Liver (tissue), 9 donors: Measurements from ENCODE around the gene DSCAML1. TPM values are rescaled to one million over a fixed set of nuclear protein-coding genes. Genes with fewer than 3 reads are reported as not detected.

Experiments
- DNase-seq: peaks from one replicate; pipeline ENCODE4 v3.0.0-alpha.2; 2017; ENCODE audit warnings: low spot score
- H3K27ac ChIP-seq, 2 donors: one replicate each; pipeline ENCODE4 v1.7.0; 2013; ENCODE audit warnings: inconsistent platforms in 2 of 2, low read length in 2 of 2, control low read depth in 1 of 2, low read depth in 1 of 2, mild to moderate bottlenecking in 1 of 2
- H3K27me3 ChIP-seq, 4 donors: one replicate each; pipeline versions ENCODE4 v1.6.1 to v1.7.0; 2013; ENCODE audit warnings: low read length in 3 of 4, inconsistent platforms in 1 of 4, mild to moderate bottlenecking in 1 of 4, moderate library complexity in 1 of 4; ENCODE audit not compliant: control insufficient read depth in 4 of 4, insufficient read depth in 4 of 4
- H3K36me3 ChIP-seq, 4 donors: one replicate each; pipeline versions ENCODE4 v1.6.1 to v1.7.0; 2013; ENCODE audit warnings: low read length in 3 of 4, mild to moderate bottlenecking in 3 of 4, low read depth in 1 of 4, moderate library complexity in 1 of 4; ENCODE audit not compliant: control insufficient read depth in 4 of 4, insufficient read depth in 3 of 4
- H3K4me1 ChIP-seq, 4 donors: one replicate each; pipeline versions ENCODE4 v1.6.1 to v1.7.0; 2013; ENCODE audit warnings: low read length in 3 of 4, mild to moderate bottlenecking in 3 of 4, moderate library complexity in 1 of 4; ENCODE audit not compliant: control insufficient read depth in 4 of 4, insufficient read depth in 4 of 4
- H3K4me3 ChIP-seq, 3 donors: one replicate each; pipeline versions ENCODE4 v1.6.1 to v1.7.0; 2013; ENCODE audit warnings: low read length in 3 of 3, control low read depth in 1 of 3, low read depth in 1 of 3, mild to moderate bottlenecking in 1 of 3
- H3K9ac ChIP-seq, 2 donors: one replicate each; pipeline ENCODE4 v1.7.0; 2013; ENCODE audit warnings: low read length in 2 of 2, mild to moderate bottlenecking in 2 of 2, moderate library complexity in 2 of 2, control low read depth in 1 of 2, low read depth in 1 of 2
- H3K9me3 ChIP-seq, 4 donors: one replicate each; pipeline versions ENCODE4 v1.6.1 to v1.7.0; 2013; ENCODE audit warnings: low read length in 3 of 4; ENCODE audit not compliant: control insufficient read depth in 4 of 4
- CTCF ChIP-seq: fragments of 150-350 bp; IDR thresholded peaks from 2 replicates; pipeline ENCODE4 v1.5.1; 2017; ENCODE audit warnings: improper control_type of control experiment, low read depth, low read length; ENCODE audit not compliant: missing input control
- EGR1 ChIP-seq, 2 donors: IDR thresholded peaks; 2 replicates each; pipeline ENCODE4 v1.6.1; 2016 to 2018; ENCODE audit warnings: antibody characterized with exemption in 2 of 2, low read depth in 2 of 2
- FOXA1 ChIP-seq: IDR thresholded peaks from 2 replicates; pipeline ENCODE4 v1.6.1; 2016; ENCODE audit warnings: antibody characterized with exemption
- FOXA2 ChIP-seq: IDR thresholded peaks from 2 replicates; pipeline ENCODE4 v1.6.1; 2016; ENCODE audit warnings: antibody characterized with exemption
- GABPA ChIP-seq, 2 donors: IDR thresholded peaks in 1 of 2; conservative IDR thresholded peaks in 1 of 2; 2 replicates each; pipeline ENCODE4 v1.6.1; 2016; ENCODE audit warnings: antibody characterized with exemption in 2 of 2, mild to moderate bottlenecking in 1 of 2, moderate library complexity in 1 of 2
- HNF4A ChIP-seq, 2 donors: conservative IDR thresholded peaks; 2 replicates each; pipeline ENCODE4 v1.6.1; 2016; ENCODE audit warnings: antibody characterized with exemption in 2 of 2, mild to moderate bottlenecking in 2 of 2
- HNF4G ChIP-seq: IDR thresholded peaks from 2 replicates; pipeline ENCODE4 v1.6.1; 2016; ENCODE audit warnings: antibody characterized with exemption
- JUND ChIP-seq, 2 donors: IDR thresholded peaks; 2 replicates each; pipeline ENCODE4 v1.6.1; 2016; ENCODE audit warnings: antibody characterized with exemption in 2 of 2
- NR2F2 ChIP-seq: IDR thresholded peaks from 2 replicates; pipeline ENCODE4 v1.6.1; 2016; ENCODE audit warnings: antibody characterized with exemption
- RAD21 ChIP-seq, 2 donors: IDR thresholded peaks; 2 replicates each; pipeline ENCODE4 v1.6.1; 2016; ENCODE audit warnings: antibody characterized with exemption in 2 of 2, mild to moderate bottlenecking in 2 of 2
- REST ChIP-seq: IDR thresholded peaks from 2 replicates; pipeline ENCODE4 v1.6.1; 2016; ENCODE audit warnings: antibody characterized with exemption, mild to moderate bottlenecking
- RXRA ChIP-seq, 2 donors: IDR thresholded peaks; 2 replicates each; pipeline ENCODE4 v1.6.1; 2017 to 2018; ENCODE audit warnings: antibody characterized with exemption in 2 of 2, mild to moderate bottlenecking in 1 of 2
- SP1 ChIP-seq: IDR thresholded peaks from 2 replicates; pipeline ENCODE4 v1.6.1; 2018; ENCODE audit warnings: antibody characterized with exemption, mild to moderate bottlenecking
- TAF1 ChIP-seq: conservative IDR thresholded peaks from 2 replicates; pipeline ENCODE4 v1.6.1; 2016; ENCODE audit warnings: antibody characterized with exemption, mild to moderate bottlenecking
- YY1 ChIP-seq: IDR thresholded peaks from 2 replicates; pipeline ENCODE4 v1.6.1; 2016; ENCODE audit warnings: antibody characterized with exemption, mild to moderate bottlenecking
- ZBTB33 ChIP-seq: IDR thresholded peaks from 2 replicates; pipeline ENCODE4 v1.6.1; 2016; ENCODE audit warnings: antibody characterized with exemption
- WGBS: extraction: QIAGEN DNeasy Blood & Tissue Kit; methylation state at CpG from one replicate; pipeline ENCODE4 v1.1.7; 2013; 5-methylcytosine and 5-hydroxymethylcytosine counted together
- polyA plus RNA-seq, 2 donors: library from polyadenylated mRNA; stranded (reverse) in 1 of 2; unstranded in 1 of 2; fragments of 200-250 nt in 1 of 2; fragments of >200 nt in 1 of 2; fragmentation: Nextera tagmentation in 1 of 2; extraction: Ambion mirVana in 1 of 2; gene quantifications; one replicate each; pipeline versions ENCODE4 v1.2.1 to v1.2.3, GENCODE V29; 2013 to 2015
- total RNA-seq, 2 donors: library from RNA; depleted of rRNA; stranded (reverse); fragments of >200 nt; gene quantifications; one replicate each; pipeline ENCODE4 v1.2.3, GENCODE V29; 2014
- TF ChIP-seq, protein P1 (sequence below): IDR thresholded peaks from 2 replicates; pipeline ENCODE4 v1.6.1; 2016; ENCODE audit warnings: antibody characterized with exemption
- TF ChIP-seq, protein P2 (sequence below): IDR thresholded peaks from 2 replicates; pipeline ENCODE4 v1.6.1; 2016; ENCODE audit warnings: antibody characterized with exemption
- donor health status: healthy.
- donor health status: healthy.
- donor health status: healthy.
- donor health status: healthy.
- donor health status: healthy.

The DSCAML1 gene
- total and polyA plus RNA-seq, 4 donors: 0.07 to 0.42 (median 0.20) TPM

DNA sequence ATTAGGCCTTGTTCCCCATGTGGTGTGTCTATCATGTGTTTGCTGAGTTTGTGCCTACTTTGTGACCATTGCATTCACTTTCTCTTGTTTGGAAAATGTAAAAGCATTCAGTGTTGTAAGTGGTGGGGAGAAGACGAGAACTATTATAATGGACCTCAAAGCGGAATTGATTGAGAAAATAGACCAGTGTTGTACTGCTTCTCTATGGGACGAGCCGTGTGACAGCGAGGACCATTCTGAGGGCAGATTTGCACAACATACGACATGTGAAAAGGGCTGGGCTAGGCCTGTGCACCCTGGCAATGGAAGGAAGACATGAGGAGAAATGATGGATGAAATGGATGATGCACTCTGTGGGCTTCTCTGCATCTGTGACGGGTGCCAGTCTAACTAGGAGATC is 233.5 kb downstream of the DSCAML1 start:
- no peak for TF ChIP-seq YY1
- no peak for TF ChIP-seq TAF1
- no peak for TF ChIP-seq CTCF
- no peak for TF ChIP-seq SP1
- no peak for TF ChIP-seq RAD21 (IDR thresholded peaks at IDR 0.05)
- no peak for TF ChIP-seq NR2F2
- no peak for TF ChIP-seq RXRA (IDR thresholded peaks at IDR 0.05)
- TF ChIP-seq, protein P1, sequence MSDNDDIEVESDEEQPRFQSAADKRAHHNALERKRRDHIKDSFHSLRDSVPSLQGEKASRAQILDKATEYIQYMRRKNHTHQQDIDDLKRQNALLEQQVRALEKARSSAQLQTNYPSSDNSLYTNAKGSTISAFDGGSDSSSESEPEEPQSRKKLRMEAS: no peak
- no peak for TF ChIP-seq HNF4G
- TF ChIP-seq EGR1 (IDR thresholded peaks at IDR 0.05; ENCODE audit: low read depth in 2 of 2): no peak
- TF ChIP-seq FOXA2: no peak
- TF ChIP-seq REST: no peak
- TF ChIP-seq ZBTB33: no peak
- TF ChIP-seq JUND (IDR thresholded peaks at IDR 0.05): no peak
- TF ChIP-seq GABPA (IDR thresholded peaks at IDR 0.05 in 1 of 2, conservative IDR thresholded peaks at IDR 0.05 in 1 of 2): no peak
- TF ChIP-seq HNF4A (conservative IDR thresholded peaks at IDR 0.05): no peak
- TF ChIP-seq, protein P2, sequence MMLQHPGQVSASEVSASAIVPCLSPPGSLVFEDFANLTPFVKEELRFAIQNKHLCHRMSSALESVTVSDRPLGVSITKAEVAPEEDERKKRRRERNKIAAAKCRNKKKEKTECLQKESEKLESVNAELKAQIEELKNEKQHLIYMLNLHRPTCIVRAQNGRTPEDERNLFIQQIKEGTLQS: no peak
- no peak for TF ChIP-seq FOXA1
- no peak for DNase-seq

More for the DNA sequence above, 233.5 kb downstream of the DSCAML1 start:
- no peaks in the 10 kb centered on the region for H3K9me3 ChIP-seq
- H3K27ac ChIP-seq: no peak overlapping the region
- H3K9ac ChIP-seq: no peak overlapping the region
- no peak overlapping the region for H3K4me3 ChIP-seq
- 96% methylated on average over 7 of the region's 7 CpGs for WGBS
- no peaks in the 10 kb centered on the region for H3K27me3 ChIP-seq
- H3K36me3 ChIP-seq: no peaks in the 10 kb centered on the region
- no peaks in the 10 kb centered on the region for H3K4me1 ChIP-seq
